Measurements from ENCODE around the gene SYNE4.
A peak's percentile ranks its signal among the peaks of the same experiment; 100 is the strongest.

The SYNE4 gene

GRCh38 chr19:36009633-36010379, 1.2 kb upstream of the SYNE4 start (continued):
- no peak for TF ChIP-seq HOXA7 (CRISPR knock-in tag; IDR thresholded peaks at IDR 0.05; ENCODE audit: borderline replicate concordance)
- no peak for TF ChIP-seq MYNN (tag by site-specific recombination; IDR thresholded peaks at IDR 0.05; ENCODE audit: borderline replicate concordance)
- peak; percentile 92 for TF ChIP-seq ZBTB10 (tag by site-specific recombination; IDR thresholded peaks at IDR 0.05)
- no peak for TF ChIP-seq ZNF140 (tag by site-specific recombination; IDR thresholded peaks at IDR 0.05)
- no peak for TF ChIP-seq ZNF585B (tag by site-specific recombination; IDR thresholded peaks at IDR 0.05)
- no peak for TF ChIP-seq SCRT1 (tag by site-specific recombination; IDR thresholded peaks at IDR 0.05; ENCODE audit: borderline replicate concordance)
- TF ChIP-seq PRDM6 (tag by site-specific recombination; IDR thresholded peaks at IDR 0.05): no peak
- 0 out of 2 replicates have a peak, but pooled peaks have one; percentile 3 for TF ChIP-seq ZFHX2 (tag by site-specific recombination; conservative IDR thresholded peaks at IDR 0.05)
- no peak for TF ChIP-seq ZNF202 (tag by site-specific recombination; IDR thresholded peaks at IDR 0.05; ENCODE audit: borderline replicate concordance)
- no peak for TF ChIP-seq ZIC2 (tag by site-specific recombination; IDR thresholded peaks at IDR 0.05)
- TF ChIP-seq ZNF560 (tag by site-specific recombination; IDR thresholded peaks at IDR 0.05; ENCODE audit: borderline replicate concordance): no peak
- no peak for TF ChIP-seq EGR2 (tag by site-specific recombination; IDR thresholded peaks at IDR 0.05; ENCODE audit: low read depth)
- TF ChIP-seq ZNF544 (tag by site-specific recombination; IDR thresholded peaks at IDR 0.05): no peak
- 0 out of 2 replicates have a peak, but pooled peaks have one; percentile 6 for TF ChIP-seq ZBTB7A (tag by site-specific recombination; IDR thresholded peaks at IDR 0.05; ENCODE audit: low read depth)
- TF ChIP-seq ZNF324 (tag by site-specific recombination; IDR thresholded peaks at IDR 0.05): no peak
- no peak for TF ChIP-seq ZNF707 (tag by site-specific recombination; IDR thresholded peaks at IDR 0.05)
- TF ChIP-seq ZBTB20 (tag by site-specific recombination; IDR thresholded peaks at IDR 0.05): peak; percentile 54; the same call in 1 of the 2 replicates
- TF ChIP-seq PRDM2 (tag by site-specific recombination; IDR thresholded peaks at IDR 0.05; ENCODE audit: borderline replicate concordance): no peak
- TF ChIP-seq ZNF514 (tag by site-specific recombination; IDR thresholded peaks at IDR 0.05): no peak
- TF ChIP-seq ELK4 (IDR thresholded peaks at IDR 0.05; ENCODE audit: borderline replicate concordance, low read depth, low read length): no peak
- no peak for TF ChIP-seq KLF8 (tag by site-specific recombination; IDR thresholded peaks at IDR 0.05)
- TF ChIP-seq BCL11A (tag by site-specific recombination; IDR thresholded peaks at IDR 0.05; ENCODE audit: low read depth): 0 out of 2 replicates have a peak, but pooled peaks have one; percentile 27
- TF ChIP-seq ZNF175 (tag by site-specific recombination; IDR thresholded peaks at IDR 0.05): no peak
- TF ChIP-seq ZSCAN30 (tag by site-specific recombination; IDR thresholded peaks at IDR 0.05): no peak
- no peak for TF ChIP-seq ZNF747 (tag by site-specific recombination; IDR thresholded peaks at IDR 0.05)
- TF ChIP-seq SP7 (tag by site-specific recombination; IDR thresholded peaks at IDR 0.05): no peak

Data from HEK293 (cell line).